GM19324 (cell line): ENCODE measurements around the gene SREBF1.

Experiments
- ATAC-seq: cut with Tn5 transposase; IDR thresholded peaks from one replicate; pipeline ENCODE4 v1.9.1; 2021; ENCODE audit warnings: mild to moderate bottlenecking, moderate library complexity; ENCODE audit not compliant: unreplicated experiment, low FRiP score

Gene SREBF1

GRCh38 chr17:17784657-17785267, 52.0 kb downstream of the SREBF1 start:
- no peak for ATAC-seq

GRCh38 chr17:17783825-17784656, 52.7 kb downstream of the SREBF1 start:
- ATAC-seq = no peak

GRCh38 chr17:17783116-17783824, 53.5 kb downstream of the SREBF1 start:
- ATAC-seq = no peak

- no peak for ATAC-seq
These were observed 54.2 kb downstream of the SREBF1 start for GRCh38 chr17:17782523-17783115.

- ATAC-seq = no peak
These were observed 54.9 kb downstream of the SREBF1 start for GRCh38 chr17:17781591-17782496.

GRCh38 chr17:17780922-17781590, 55.7 kb downstream of the SREBF1 start:
- ATAC-seq = no peak

GRCh38 chr17:17779015-17779611, 57.7 kb downstream of the SREBF1 start:
- ATAC-seq = no peak

- ATAC-seq = no peak
These were observed 58.3 kb downstream of the SREBF1 start for GRCh38 chr17:17778308-17779014.

GRCh38 chr17:17776889-17777288, 59.9 kb downstream of the SREBF1 start:
- ATAC-seq = no peak

- ATAC-seq = no peak
These were observed 62.5 kb downstream of the SREBF1 start for GRCh38 chr17:17774009-17774881.

GRCh38 chr17:17772231-17772630, 64.6 kb downstream of the SREBF1 start:
- ATAC-seq = no peak

- no peak for ATAC-seq
These were observed 65.1 kb downstream of the SREBF1 start for GRCh38 chr17:17771498-17772201.

- ATAC-seq = no peak
These were observed 66.1 kb downstream of the SREBF1 start for GRCh38 chr17:17770632-17771044.

- ATAC-seq = no peak
These were observed 66.7 kb downstream of the SREBF1 start for GRCh38 chr17:17769869-17770631.

GRCh38 chr17:17768424-17769088, 68.2 kb downstream of the SREBF1 start:
- ATAC-seq = no peak
